ENCODE data around the gene LRRC19. TPM values are rescaled to one million over a fixed set of nuclear protein-coding genes. Genes with fewer than 3 reads are reported as not detected.

The LRRC19 gene
- not detected in 2 replicates for total RNA-seq
- polyA plus RNA-seq, result not detected in 2 replicates
- not detected in 2 replicates for polyA plus RNA-seq (2012)
- not detected in 2 replicates for polyA minus RNA-seq (ENCODE audit: low replicate concordance)

- Histone ChIP-seq H3K4me2 (ENCODE audit: extremely low read depth, insufficient read depth, low read length) (no peak within 1 kb of the TSS), H2AFZ (ENCODE audit: low read length) (no peak within 1 kb of the TSS), H3K36me3 (ENCODE audit: control insufficient read depth, insufficient read depth, low read length) (no peaks in the 10 kb centered on the region), H3K9ac (ENCODE audit: insufficient read depth, low read length) (no peak within 1 kb of the TSS), H3K9me3 (ENCODE audit: control insufficient read depth, insufficient read depth, low read depth, low read length) (no peaks in the 10 kb centered on the region), H3K27ac (ENCODE audit: insufficient read depth, low read length) (no peak within 1 kb of the TSS), H3K27me3 (ENCODE audit: control insufficient read depth, insufficient read depth, low read length) (no peaks in the 10 kb centered on the region), H3K79me2 (ENCODE audit: control insufficient read depth, insufficient read depth, low read length) (no peaks in the 10 kb centered on the region), H4K20me1 (ENCODE audit: control insufficient read depth, extremely low read depth, insufficient read depth, low read length) (no peaks in the 10 kb centered on the region), H3K4me1 (ENCODE audit: control insufficient read depth, extremely low read depth, insufficient read depth, low read length) (no peaks in the 10 kb centered on the region), H3K4me3 (replicated peaks in 1 of 4; ENCODE audit: control extremely low read depth in 1 of 4, insufficient read depth in 1 of 4, low read depth in 3 of 4, low read length in 4 of 4) (no peak within 1 kb of the TSS)
- DNase-seq (ENCODE audit: low read depth in 2 of 2), result no peak
- TF ChIP-seq EZH2 (IDR thresholded peaks at IDR 0.05; ENCODE audit: low read length, missing control alignments) (no peak), CTCF (conservative IDR thresholded peaks at IDR 0.05 in 1 of 2, IDR thresholded peaks at IDR 0.05 in 1 of 2; ENCODE audit: low read depth in 1 of 2, low read length in 2 of 2) (no peak)
Measured at GRCh38 chr9:27005491-27005890, at the start of gene LRRC19. Gene LRRC19 (minus strand): TSS chr9:27005672. CDS start chr9:26999694, 5,978 bp downstream.

DNA sequence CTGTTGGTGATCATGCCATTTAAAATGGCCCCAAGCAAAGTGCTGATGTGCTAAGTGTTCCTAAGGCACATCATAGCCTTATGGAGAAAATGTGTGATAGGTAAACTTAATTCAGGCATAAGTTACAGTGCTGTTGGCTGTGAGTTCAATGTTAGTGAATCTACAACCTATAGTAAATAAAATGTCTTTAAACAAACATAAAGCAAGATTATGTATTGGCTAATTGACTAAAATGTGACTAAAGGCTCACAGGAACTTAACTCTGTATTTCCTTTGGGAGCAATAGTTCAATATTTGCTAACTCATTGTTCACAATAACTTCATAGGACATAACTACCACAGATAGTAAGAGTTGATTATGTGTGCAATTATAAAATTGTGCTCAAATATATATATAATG lies 49.4 kb upstream of the LRRC19 start:
- Histone ChIP-seq H3K9ac (ENCODE audit: insufficient read depth, low read length) (no peak overlapping the region), H3K4me2 (ENCODE audit: extremely low read depth, insufficient read depth, low read length) (no peak overlapping the region), H3K27me3 (ENCODE audit: control insufficient read depth, insufficient read depth, low read length) (no peaks in the 10 kb centered on the region), H2AFZ (ENCODE audit: low read length) (no peak overlapping the region), H3K36me3 (ENCODE audit: control insufficient read depth, insufficient read depth, low read length) (no peaks in the 10 kb centered on the region), H3K4me3 (replicated peaks in 1 of 4; ENCODE audit: control extremely low read depth in 1 of 4, insufficient read depth in 1 of 4, low read depth in 3 of 4, low read length in 4 of 4) (no peak overlapping the region), H3K9me3 (ENCODE audit: control insufficient read depth, insufficient read depth, low read depth, low read length) (no peaks in the 10 kb centered on the region), H4K20me1 (ENCODE audit: control insufficient read depth, extremely low read depth, insufficient read depth, low read length) (no peaks in the 10 kb centered on the region), H3K27ac (ENCODE audit: insufficient read depth, low read length) (no peak overlapping the region), H3K4me1 (ENCODE audit: control insufficient read depth, extremely low read depth, insufficient read depth, low read length) (no peaks in the 10 kb centered on the region), H3K79me2 (ENCODE audit: control insufficient read depth, insufficient read depth, low read length) (no peaks in the 10 kb centered on the region)
- DNase-seq (ENCODE audit: low read depth in 2 of 2), result no peak
- TF ChIP-seq CTCF (conservative IDR thresholded peaks at IDR 0.05 in 1 of 2, IDR thresholded peaks at IDR 0.05 in 1 of 2; ENCODE audit: low read depth in 1 of 2, low read length in 2 of 2), result no peak
- TF ChIP-seq EZH2 (IDR thresholded peaks at IDR 0.05; ENCODE audit: low read length, missing control alignments), result no peak

DNA sequence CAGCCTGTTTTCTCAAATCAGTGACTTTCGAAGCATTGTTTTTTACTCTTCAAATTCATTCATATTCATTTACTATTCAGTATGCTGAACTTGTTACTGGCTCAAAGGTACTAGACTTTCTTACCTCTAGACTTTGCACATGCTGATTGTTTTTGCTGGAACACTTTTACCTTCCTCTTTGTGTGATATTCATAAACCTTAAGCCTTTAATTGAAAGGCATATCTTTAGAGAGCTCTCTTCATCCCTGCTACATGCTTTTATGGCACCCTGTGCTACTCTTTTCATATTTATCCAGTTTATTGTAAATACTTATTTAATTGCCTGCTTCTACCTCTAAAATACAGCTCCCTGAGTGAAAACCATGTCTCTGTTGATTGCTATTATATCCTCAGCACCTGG lies 48.7 kb upstream of the LRRC19 start:
- Histone ChIP-seq H4K20me1 (ENCODE audit: control insufficient read depth, extremely low read depth, insufficient read depth, low read length) (no peaks in the 10 kb centered on the region), H3K36me3 (ENCODE audit: control insufficient read depth, insufficient read depth, low read length) (no peaks in the 10 kb centered on the region), H3K79me2 (ENCODE audit: control insufficient read depth, insufficient read depth, low read length) (no peaks in the 10 kb centered on the region), H3K4me2 (ENCODE audit: extremely low read depth, insufficient read depth, low read length) (no peak overlapping the region), H2AFZ (ENCODE audit: low read length) (no peak overlapping the region), H3K9me3 (ENCODE audit: control insufficient read depth, insufficient read depth, low read depth, low read length) (no peaks in the 10 kb centered on the region), H3K27me3 (ENCODE audit: control insufficient read depth, insufficient read depth, low read length) (no peaks in the 10 kb centered on the region), H3K27ac (ENCODE audit: insufficient read depth, low read length) (no peak overlapping the region), H3K4me1 (ENCODE audit: control insufficient read depth, extremely low read depth, insufficient read depth, low read length) (no peaks in the 10 kb centered on the region), H3K9ac (ENCODE audit: insufficient read depth, low read length) (no peak overlapping the region), H3K4me3 (replicated peaks in 1 of 4; ENCODE audit: control extremely low read depth in 1 of 4, insufficient read depth in 1 of 4, low read depth in 3 of 4, low read length in 4 of 4) (no peak overlapping the region)
- TF ChIP-seq CTCF (conservative IDR thresholded peaks at IDR 0.05 in 1 of 2, IDR thresholded peaks at IDR 0.05 in 1 of 2; ENCODE audit: low read depth in 1 of 2, low read length in 2 of 2) (no peak), EZH2 (IDR thresholded peaks at IDR 0.05; ENCODE audit: low read length, missing control alignments) (no peak)
- no peak for DNase-seq (ENCODE audit: low read depth in 2 of 2)

Measured in fibroblast of lung (primary cell).